WTC11 (cell line): ENCODE measurements around the gene IQCK. TPM values are rescaled to one million over a fixed set of nuclear protein-coding genes. Genes with fewer than 3 reads are reported as not detected.
A peak's percentile ranks its signal among the peaks of the same experiment; 100 is the strongest.

Experiments
- ATAC-seq: fragments of 200-7000 bp; cut with Tn5 transposase; 2 replicates; pipeline ENCODE4 v1.10.0; 2021; ENCODE audit warnings: mild to moderate bottlenecking, moderate library complexity
- CTCF ChIA-PET: fragments of 300-600 bp; sonication (Branson Sonifier 250); formaldehyde crosslinking; loops from one replicate; lab custom pipeline; 2021; ENCODE audit warnings: antibody characterized with exemption; lab: Charles Lee
- POLR2A ChIA-PET: fragments of 350-600 bp; sonication (Branson Sonifier 250); formaldehyde crosslinking; loops from one replicate; lab custom pipeline; 2021; ENCODE audit warnings: antibody characterized with exemption; lab: Charles Lee
- DNase-seq: peaks from one replicate; pipeline ENCODE4 v3.0.0; 2021; ENCODE audit warnings: low spot score
- H3K27ac Mint-ChIP-seq: 2 replicates; pipeline ENCODE4 v1.8.0; 2021; ENCODE audit warnings: mixed read lengths
- H3K27me3 Mint-ChIP-seq: 2 replicates; pipeline ENCODE4 v1.8.0; 2021; ENCODE audit warnings: low read depth, mild to moderate bottlenecking, moderate library complexity, mixed read lengths
- H3K36me3 Mint-ChIP-seq: 2 replicates; pipeline ENCODE4 v1.8.0; 2021; ENCODE audit warnings: mixed read lengths
- H3K4me1 Mint-ChIP-seq: 2 replicates; pipeline ENCODE4 v1.8.0; 2022; ENCODE audit warnings: mixed read lengths
- H3K4me3 Mint-ChIP-seq: 2 replicates; pipeline ENCODE4 v1.8.0; 2021; ENCODE audit warnings: mild to moderate bottlenecking, moderate library complexity, mixed read lengths
- H3K9me3 Mint-ChIP-seq: 2 replicates; pipeline ENCODE4 v1.8.0; 2021; ENCODE audit warnings: mixed read lengths
- ATF1 ChIP-seq: sonication (generic); formaldehyde crosslinking; IDR thresholded peaks from 2 replicates; pipeline ENCODE4 v1.8.1; 2023; ENCODE audit warnings: mild to moderate bottlenecking, moderate library complexity, missing genetic modification reagents
- ATF3 ChIP-seq: sonication (generic); formaldehyde crosslinking; conservative IDR thresholded peaks from 2 replicates; pipeline ENCODE4 v1.8.1; 2022; ENCODE audit warnings: mild to moderate bottlenecking, missing genetic modification reagents
- ETV6 ChIP-seq: sonication (generic); formaldehyde crosslinking; IDR thresholded peaks from 2 replicates; pipeline ENCODE4 v1.8.1; 2022; ENCODE audit warnings: mild to moderate bottlenecking, missing genetic modification reagents
- FOXJ3 ChIP-seq: sonication (generic); formaldehyde crosslinking; IDR thresholded peaks from 2 replicates; pipeline ENCODE4 v1.9.0; 2021; ENCODE audit warnings: missing genetic modification reagents, mild to moderate bottlenecking, borderline replicate concordance
- GTF2I ChIP-seq: fragments of 250-450 bp; sonication (Bioruptor Pico); conservative IDR thresholded peaks from 2 replicates; pipeline ENCODE4 v1.4.0; 2021; ENCODE audit warnings: mild to moderate bottlenecking
- HMGA2 ChIP-seq: fragments of 250-450 bp; sonication (Bioruptor Pico); IDR thresholded peaks from 2 replicates; pipeline ENCODE4 v1.4.0; 2021; ENCODE audit warnings: mild to moderate bottlenecking, moderate library complexity
- NFATC4 ChIP-seq: fragments of 250-450 bp; sonication (Bioruptor Pico); IDR thresholded peaks from 2 replicates; pipeline ENCODE4 v1.9.0; 2021; ENCODE audit warnings: mild to moderate bottlenecking
- NFYB ChIP-seq: sonication (generic); formaldehyde crosslinking; conservative IDR thresholded peaks from 2 replicates; pipeline ENCODE4 v1.8.0; 2022; ENCODE audit warnings: low read depth, missing genetic modification reagents
- RELA ChIP-seq: sonication (generic); formaldehyde crosslinking; IDR thresholded peaks from 2 replicates; pipeline ENCODE4 v1.8.1; 2022; ENCODE audit warnings: missing genetic modification reagents, mild to moderate bottlenecking, borderline replicate concordance
- RORB ChIP-seq: fragments of 250-450 bp; sonication (Bioruptor Pico); IDR thresholded peaks from 2 replicates; pipeline ENCODE4 v1.9.0; 2021; ENCODE audit warnings: mild to moderate bottlenecking
- SMAD4 ChIP-seq: sonication (generic); formaldehyde crosslinking; IDR thresholded peaks from 2 replicates; pipeline ENCODE4 v1.8.0; 2022; ENCODE audit warnings: mild to moderate bottlenecking, missing genetic modification reagents
- ZBTB43 ChIP-seq: sonication (generic); formaldehyde crosslinking; IDR thresholded peaks from 2 replicates; pipeline ENCODE4 v1.8.1; 2023; ENCODE audit warnings: mild to moderate bottlenecking, missing genetic modification reagents
- ZNF232 ChIP-seq: sonication (generic); formaldehyde crosslinking; IDR thresholded peaks from 2 replicates; pipeline ENCODE4 v1.8.0; 2022; ENCODE audit warnings: mild to moderate bottlenecking, missing genetic modification reagents
- ZNF281 ChIP-seq: sonication (generic); formaldehyde crosslinking; IDR thresholded peaks from 2 replicates; pipeline ENCODE4 v1.8.0; 2023; ENCODE audit warnings: mild to moderate bottlenecking, missing genetic modification reagents
- total RNA-seq: library from RNA; stranded (reverse); gene quantifications from 3 replicates; pipeline ENCODE4 v1.2.3, GENCODE V29; 2021
- TF ChIP-seq, protein P1 (sequence below): sonication (generic); formaldehyde crosslinking; IDR thresholded peaks from 2 replicates; pipeline ENCODE4 v1.8.1; 2022; ENCODE audit warnings: mild to moderate bottlenecking, missing genetic modification reagents, moderate library complexity, borderline replicate concordance
- TF ChIP-seq, protein P2 (sequence below): sonication (generic); formaldehyde crosslinking; IDR thresholded peaks from 2 replicates; pipeline ENCODE4 v1.8.1; 2023; ENCODE audit warnings: mild to moderate bottlenecking, moderate library complexity, missing genetic modification reagents

IQCK gene
- total RNA-seq, 1 experiment from 2014 or later = 5.8 TPM

GRCh38 chr16:19890901-19891300 is 172.8 kb downstream of the IQCK start:
- DNase-seq (no peak), ATAC-seq (no peak)
- Mint-ChIP-seq H3K9me3 (peaks cover 9% of the 10 kb centered on the region), H3K36me3 (peaks cover 2% of the 10 kb centered on the region; the same call in 1 of the 2 replicates), H3K4me1 (peaks cover 7% of the 10 kb centered on the region), H3K27ac (no peak overlapping the region), H3K4me3 (no peak overlapping the region), H3K27me3 (peaks cover 10% of the 10 kb centered on the region)
- CTCF ChIA-PET = interaction anchor here (0.6 to 1.5 kb wide), 5 partner anchors 10 to 495 kb away, joined by 3 to 15 read pairs (median 3); no protein-coding TSS in a partner anchor
- POLR2A ChIA-PET = interaction anchor here (0.5 kb wide), 1 partner anchor 306 kb away, joined by 3 read pairs; no protein-coding TSS in a partner anchor
- no peak for TF ChIP-seq ETV6 (CRISPR knock-in tag)
- TF ChIP-seq FOXJ3 (CRISPR knock-in tag) = no peak
- 0 out of 2 replicates have a peak, but pooled peaks have one; percentile 27 for TF ChIP-seq GTF2I (CRISPR knock-in tag)
- no peak for TF ChIP-seq ATF1 (CRISPR knock-in tag)

GRCh38 chr16:19892902-19893301 is 174.8 kb downstream of the IQCK start:
- no peak overlapping the region for H3K4me3 Mint-ChIP-seq
- no peaks in the 10 kb centered on the region for H3K27me3 Mint-ChIP-seq
- no peak for TF ChIP-seq SMAD4
- TF ChIP-seq, protein P1, sequence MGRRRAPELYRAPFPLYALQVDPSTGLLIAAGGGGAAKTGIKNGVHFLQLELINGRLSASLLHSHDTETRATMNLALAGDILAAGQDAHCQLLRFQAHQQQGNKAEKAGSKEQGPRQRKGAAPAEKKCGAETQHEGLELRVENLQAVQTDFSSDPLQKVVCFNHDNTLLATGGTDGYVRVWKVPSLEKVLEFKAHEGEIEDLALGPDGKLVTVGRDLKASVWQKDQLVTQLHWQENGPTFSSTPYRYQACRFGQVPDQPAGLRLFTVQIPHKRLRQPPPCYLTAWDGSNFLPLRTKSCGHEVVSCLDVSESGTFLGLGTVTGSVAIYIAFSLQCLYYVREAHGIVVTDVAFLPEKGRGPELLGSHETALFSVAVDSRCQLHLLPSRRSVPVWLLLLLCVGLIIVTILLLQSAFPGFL (CRISPR knock-in tag) = no peak
- TF ChIP-seq ZBTB43 = no peak
- TF ChIP-seq ATF1 (CRISPR knock-in tag) = no peak
- TF ChIP-seq NFATC4 (CRISPR knock-in tag) = no peak
- TF ChIP-seq, protein P2, sequence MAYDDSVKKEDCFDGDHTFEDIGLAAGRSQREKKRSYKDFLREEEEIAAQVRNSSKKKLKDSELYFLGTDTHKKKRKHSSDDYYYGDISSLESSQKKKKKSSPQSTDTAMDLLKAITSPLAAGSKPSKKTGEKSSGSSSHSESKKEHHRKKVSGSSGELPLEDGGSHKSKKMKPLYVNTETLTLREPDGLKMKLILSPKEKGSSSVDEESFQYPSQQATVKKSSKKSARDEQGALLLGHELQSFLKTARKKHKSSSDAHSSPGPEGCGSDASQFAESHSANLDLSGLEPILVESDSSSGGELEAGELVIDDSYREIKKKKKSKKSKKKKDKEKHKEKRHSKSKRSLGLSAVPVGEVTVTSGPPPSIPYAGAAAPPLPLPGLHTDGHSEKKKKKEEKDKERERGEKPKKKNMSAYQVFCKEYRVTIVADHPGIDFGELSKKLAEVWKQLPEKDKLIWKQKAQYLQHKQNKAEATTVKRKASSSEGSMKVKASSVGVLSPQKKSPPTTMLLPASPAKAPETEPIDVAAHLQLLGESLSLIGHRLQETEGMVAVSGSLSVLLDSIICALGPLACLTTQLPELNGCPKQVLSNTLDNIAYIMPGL (CRISPR knock-in tag) = no peak
- TF ChIP-seq RELA (CRISPR knock-in tag) = no peak
- TF ChIP-seq NFYB (CRISPR knock-in tag) = no peak
- TF ChIP-seq RORB (CRISPR knock-in tag) = no peak
- TF ChIP-seq ZNF232 (CRISPR knock-in tag) = no peak
- no peak for TF ChIP-seq ATF3 (CRISPR knock-in tag)
- TF ChIP-seq HMGA2 = no peak
- TF ChIP-seq ZNF281 (CRISPR knock-in tag) = no peak
- no peak overlapping the region for H3K27ac Mint-ChIP-seq
- peaks cover 2% of the 10 kb centered on the region; the same call in 1 of the 2 replicates for H3K36me3 Mint-ChIP-seq
- CTCF ChIA-PET = interaction anchor here (0.6 kb wide), 1 partner anchor 289 kb away, joined by 3 read pairs; no protein-coding TSS in a partner anchor
- peaks cover 6% of the 10 kb centered on the region for H3K4me1 Mint-ChIP-seq
- POLR2A ChIA-PET = no interaction called here
- DNase-seq = no peak
- peaks cover 9% of the 10 kb centered on the region for H3K9me3 Mint-ChIP-seq
- ATAC-seq = no peak
